Measurements from ENCODE around the gene ATXN1.

Gene ATXN1

DNA sequence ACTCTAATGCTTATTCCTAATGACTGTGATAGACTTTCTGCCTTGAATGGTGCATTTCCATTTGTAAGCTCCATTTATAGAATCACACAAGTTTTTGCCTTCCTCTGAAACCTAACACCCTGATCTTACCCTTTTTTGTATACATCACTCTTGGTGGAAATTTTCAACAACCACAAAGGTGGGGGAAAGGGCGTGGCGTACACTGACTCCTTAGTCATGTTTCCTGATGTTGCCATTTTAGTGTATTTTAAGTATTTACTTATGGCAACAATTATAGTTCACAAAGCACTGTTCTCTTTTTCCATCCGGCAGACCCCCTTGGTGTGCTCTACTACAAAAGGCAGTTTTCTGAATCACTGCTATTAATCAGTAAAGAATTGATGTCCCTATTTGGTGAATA lies 92.0 kb downstream of the ATXN1 start (continued):
- TF ChIP-seq, protein P1, sequence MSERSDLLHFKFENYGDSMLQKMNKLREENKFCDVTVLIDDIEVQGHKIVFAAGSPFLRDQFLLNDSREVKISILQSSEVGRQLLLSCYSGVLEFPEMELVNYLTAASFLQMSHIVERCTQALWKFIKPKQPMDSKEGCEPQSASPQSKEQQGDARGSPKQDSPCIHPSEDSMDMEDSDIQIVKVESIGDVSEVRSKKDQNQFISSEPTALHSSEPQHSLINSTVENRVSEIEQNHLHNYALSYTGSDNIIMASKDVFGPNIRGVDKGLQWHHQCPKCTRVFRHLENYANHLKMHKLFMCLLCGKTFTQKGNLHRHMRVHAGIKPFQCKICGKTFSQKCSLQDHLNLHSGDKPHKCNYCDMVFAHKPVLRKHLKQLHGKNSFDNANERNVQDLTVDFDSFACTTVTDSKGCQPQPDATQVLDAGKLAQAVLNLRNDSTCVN (tag by site-specific recombination; optimal IDR thresholded peaks at IDR 0.05), result no peak
- TF ChIP-seq, protein P2, sequence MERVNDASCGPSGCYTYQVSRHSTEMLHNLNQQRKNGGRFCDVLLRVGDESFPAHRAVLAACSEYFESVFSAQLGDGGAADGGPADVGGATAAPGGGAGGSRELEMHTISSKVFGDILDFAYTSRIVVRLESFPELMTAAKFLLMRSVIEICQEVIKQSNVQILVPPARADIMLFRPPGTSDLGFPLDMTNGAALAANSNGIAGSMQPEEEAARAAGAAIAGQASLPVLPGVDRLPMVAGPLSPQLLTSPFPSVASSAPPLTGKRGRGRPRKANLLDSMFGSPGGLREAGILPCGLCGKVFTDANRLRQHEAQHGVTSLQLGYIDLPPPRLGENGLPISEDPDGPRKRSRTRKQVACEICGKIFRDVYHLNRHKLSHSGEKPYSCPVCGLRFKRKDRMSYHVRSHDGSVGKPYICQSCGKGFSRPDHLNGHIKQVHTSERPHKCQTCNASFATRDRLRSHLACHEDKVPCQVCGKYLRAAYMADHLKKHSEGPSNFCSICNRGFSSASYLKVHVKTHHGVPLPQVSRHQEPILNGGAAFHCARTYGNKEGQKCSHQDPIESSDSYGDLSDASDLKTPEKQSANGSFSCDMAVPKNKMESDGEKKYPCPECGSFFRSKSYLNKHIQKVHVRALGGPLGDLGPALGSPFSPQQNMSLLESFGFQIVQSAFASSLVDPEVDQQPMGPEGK (tag by site-specific recombination; IDR thresholded peaks at IDR 0.05), result no peak
- TF ChIP-seq ZNF366 (tag by site-specific recombination; conservative IDR thresholded peaks at IDR 0.05), result peak; percentile 37; the same call in 1 of the 2 replicates
- peak; percentile 46; the same call in 1 of the 2 replicates for TF ChIP-seq KLF10 (tag by site-specific recombination; IDR thresholded peaks at IDR 0.05)
- no peak for TF ChIP-seq ZNF211 (tag by site-specific recombination; IDR thresholded peaks at IDR 0.05; ENCODE audit: low read depth)
- TF ChIP-seq ZBTB17 (tag by site-specific recombination; IDR thresholded peaks at IDR 0.05), result 0 out of 2 replicates have a peak, but pooled peaks have one; percentile 16

DNA sequence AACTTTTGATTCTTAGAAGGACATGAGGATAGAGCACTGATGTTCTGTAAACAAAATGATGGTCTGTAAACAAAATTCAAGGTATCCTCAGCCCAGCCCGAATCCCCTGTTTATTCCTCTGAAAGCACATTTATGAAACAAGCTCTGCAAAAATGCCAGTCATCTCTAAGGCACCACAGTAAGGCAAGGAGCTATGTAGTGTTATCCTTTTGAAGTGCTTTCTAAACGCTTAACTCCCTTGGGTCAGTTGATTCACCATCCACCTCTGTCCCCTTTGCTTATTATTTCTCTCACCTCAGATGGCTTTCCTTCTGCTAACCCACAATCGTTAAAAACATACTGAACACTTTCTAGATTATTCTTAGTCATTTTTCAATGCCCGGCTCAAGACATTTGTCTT lies 93.8 kb downstream of the ATXN1 start:
- TF ChIP-seq ZNF157 (tag by site-specific recombination; IDR thresholded peaks at IDR 0.05) (no peak), ZSCAN16 (tag by site-specific recombination; IDR thresholded peaks at IDR 0.05) (peak; percentile 85)
- H3K36me3 ChIP-seq (ENCODE audit: control insufficient read depth in 2 of 2, insufficient read depth in 1 of 2, low read length in 2 of 2), result peaks cover 0 to 3% of the 10 kb centered on the region in 2 experiments; a peak in 1 of 3 replicates
- no peak overlapping the region for H3K27ac ChIP-seq (ENCODE audit: extremely low read depth, low read depth, low read length)
- H3K4me3 ChIP-seq (ENCODE audit: low read depth, low read length), result no peak overlapping the region
- peaks cover 24% of the 10 kb centered on the region for H3K4me1 ChIP-seq (ENCODE audit: control insufficient read depth, insufficient read depth, low read length)
- H3K9me3 ChIP-seq (ENCODE audit: control insufficient read depth, insufficient read depth, low read depth, low read length), result no peaks in the 10 kb centered on the region
- ChIA-PET CTCF (interaction anchor here (1.3 to 1.7 kb wide), 2 partner anchors 95 to 96 kb away, joined by 3 to 7 read pairs; no protein-coding TSS in a partner anchor), POLR2A (no interaction called here)

DNA sequence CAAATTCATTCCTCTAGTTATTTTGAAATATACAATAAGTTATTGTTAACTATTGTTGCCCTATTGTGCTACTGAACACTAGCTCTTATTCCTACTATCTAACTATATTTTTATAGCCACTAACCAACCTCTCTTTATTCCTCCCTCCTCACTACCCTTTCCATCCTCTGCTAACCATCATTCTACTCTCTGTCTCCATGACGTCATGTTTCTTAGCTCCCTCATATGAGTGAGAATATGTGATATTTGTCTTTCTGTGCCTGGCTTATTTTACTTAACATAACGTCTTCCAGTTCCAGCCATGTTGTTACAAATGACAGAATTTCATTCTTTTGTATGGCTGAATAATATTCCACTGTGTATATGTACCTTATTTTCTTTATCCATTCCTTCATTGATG lies 95.3 kb downstream of the ATXN1 start:
- TF ChIP-seq KLF10 (tag by site-specific recombination; IDR thresholded peaks at IDR 0.05), result no peak
- TF ChIP-seq ZNF768 (tag by site-specific recombination; IDR thresholded peaks at IDR 0.05), result no peak
- TF ChIP-seq, protein P3, sequence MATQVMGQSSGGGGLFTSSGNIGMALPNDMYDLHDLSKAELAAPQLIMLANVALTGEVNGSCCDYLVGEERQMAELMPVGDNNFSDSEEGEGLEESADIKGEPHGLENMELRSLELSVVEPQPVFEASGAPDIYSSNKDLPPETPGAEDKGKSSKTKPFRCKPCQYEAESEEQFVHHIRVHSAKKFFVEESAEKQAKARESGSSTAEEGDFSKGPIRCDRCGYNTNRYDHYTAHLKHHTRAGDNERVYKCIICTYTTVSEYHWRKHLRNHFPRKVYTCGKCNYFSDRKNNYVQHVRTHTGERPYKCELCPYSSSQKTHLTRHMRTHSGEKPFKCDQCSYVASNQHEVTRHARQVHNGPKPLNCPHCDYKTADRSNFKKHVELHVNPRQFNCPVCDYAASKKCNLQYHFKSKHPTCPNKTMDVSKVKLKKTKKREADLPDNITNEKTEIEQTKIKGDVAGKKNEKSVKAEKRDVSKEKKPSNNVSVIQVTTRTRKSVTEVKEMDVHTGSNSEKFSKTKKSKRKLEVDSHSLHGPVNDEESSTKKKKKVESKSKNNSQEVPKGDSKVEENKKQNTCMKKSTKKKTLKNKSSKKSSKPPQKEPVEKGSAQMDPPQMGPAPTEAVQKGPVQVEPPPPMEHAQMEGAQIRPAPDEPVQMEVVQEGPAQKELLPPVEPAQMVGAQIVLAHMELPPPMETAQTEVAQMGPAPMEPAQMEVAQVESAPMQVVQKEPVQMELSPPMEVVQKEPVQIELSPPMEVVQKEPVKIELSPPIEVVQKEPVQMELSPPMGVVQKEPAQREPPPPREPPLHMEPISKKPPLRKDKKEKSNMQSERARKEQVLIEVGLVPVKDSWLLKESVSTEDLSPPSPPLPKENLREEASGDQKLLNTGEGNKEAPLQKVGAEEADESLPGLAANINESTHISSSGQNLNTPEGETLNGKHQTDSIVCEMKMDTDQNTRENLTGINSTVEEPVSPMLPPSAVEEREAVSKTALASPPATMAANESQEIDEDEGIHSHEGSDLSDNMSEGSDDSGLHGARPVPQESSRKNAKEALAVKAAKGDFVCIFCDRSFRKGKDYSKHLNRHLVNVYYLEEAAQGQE (tag by site-specific recombination; IDR thresholded peaks at IDR 0.05), result no peak
- TF ChIP-seq ZNF114 (tag by site-specific recombination; IDR thresholded peaks at IDR 0.05), result no peak
- no peak for TF ChIP-seq ZNF843 (tag by site-specific recombination; IDR thresholded peaks at IDR 0.05)
- peak; percentile 76 for TF ChIP-seq ZNF146 (tag by site-specific recombination; IDR thresholded peaks at IDR 0.05)
- TF ChIP-seq, protein P4, sequence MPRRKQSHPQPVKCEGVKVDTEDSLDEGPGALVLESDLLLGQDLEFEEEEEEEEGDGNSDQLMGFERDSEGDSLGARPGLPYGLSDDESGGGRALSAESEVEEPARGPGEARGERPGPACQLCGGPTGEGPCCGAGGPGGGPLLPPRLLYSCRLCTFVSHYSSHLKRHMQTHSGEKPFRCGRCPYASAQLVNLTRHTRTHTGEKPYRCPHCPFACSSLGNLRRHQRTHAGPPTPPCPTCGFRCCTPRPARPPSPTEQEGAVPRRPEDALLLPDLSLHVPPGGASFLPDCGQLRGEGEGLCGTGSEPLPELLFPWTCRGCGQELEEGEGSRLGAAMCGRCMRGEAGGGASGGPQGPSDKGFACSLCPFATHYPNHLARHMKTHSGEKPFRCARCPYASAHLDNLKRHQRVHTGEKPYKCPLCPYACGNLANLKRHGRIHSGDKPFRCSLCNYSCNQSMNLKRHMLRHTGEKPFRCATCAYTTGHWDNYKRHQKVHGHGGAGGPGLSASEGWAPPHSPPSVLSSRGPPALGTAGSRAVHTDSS (tag by site-specific recombination; IDR thresholded peaks at IDR 0.05), result no peak
- ChIA-PET CTCF (interaction anchor here (0.5 kb wide), 1 partner anchor 256 kb away, joined by 5 read pairs; no protein-coding TSS in a partner anchor), POLR2A (no interaction called here)
- Histone ChIP-seq H3K4me1 (ENCODE audit: control insufficient read depth, insufficient read depth, low read length) (peaks cover 24% of the 10 kb centered on the region), H3K36me3 (ENCODE audit: control insufficient read depth in 2 of 2, insufficient read depth in 1 of 2, low read length in 2 of 2) (peaks cover 3 to 4% of the 10 kb centered on the region in 2 experiments; a peak in 2 of 3 replicates), H3K27ac (ENCODE audit: extremely low read depth, low read depth, low read length) (no peak overlapping the region), H3K9me3 (ENCODE audit: control insufficient read depth, insufficient read depth, low read depth, low read length) (peaks cover 2% of the 10 kb centered on the region; the same call in 1 of the 2 replicates), H3K4me3 (ENCODE audit: low read depth, low read length) (no peak overlapping the region)
